ENCODE data around the gene MAEA. TPM values are rescaled to one million over a fixed set of nuclear protein-coding genes. Genes with fewer than 3 reads are reported as not detected.

MAEA gene
- total RNA-seq, 1 donor from 2014 or later: 74.0 TPM

GRCh38 chr4:1310031-1310795 lies 20.5 kb downstream of the MAEA start:
- no peak for DNase-seq (ENCODE audit: low read depth, low spot score)
- no peaks in the 10 kb centered on the region for H3K9me3 Mint-ChIP-seq
- TF ChIP-seq CTCF (conservative IDR thresholded peaks at IDR 0.05): no peak
- H3K36me3 Mint-ChIP-seq (ENCODE audit: low read depth): peaks cover 25% of the 10 kb centered on the region
- peak overlapping the region; percentile 52 for H3K4me3 Mint-ChIP-seq
- H3K27ac Mint-ChIP-seq (ENCODE audit: unreplicated experiment): no peak overlapping the region
- H3K4me1 Mint-ChIP-seq: peaks cover 22% of the 10 kb centered on the region
- no peaks in the 10 kb centered on the region for H3K27me3 Mint-ChIP-seq (ENCODE audit: low read depth)

GRCh38 chr4:1310796-1311631 lies 21.3 kb downstream of the MAEA start:
- H3K27ac Mint-ChIP-seq (ENCODE audit: unreplicated experiment): no peak overlapping the region
- no peak for TF ChIP-seq CTCF (conservative IDR thresholded peaks at IDR 0.05)
- no peak for DNase-seq (ENCODE audit: low read depth, low spot score)
- H3K9me3 Mint-ChIP-seq: no peaks in the 10 kb centered on the region
- H3K4me3 Mint-ChIP-seq: no peak overlapping the region
- H3K4me1 Mint-ChIP-seq: peaks cover 22% of the 10 kb centered on the region
- no peaks in the 10 kb centered on the region for H3K27me3 Mint-ChIP-seq (ENCODE audit: low read depth)
- H3K36me3 Mint-ChIP-seq (ENCODE audit: low read depth): peaks cover 25% of the 10 kb centered on the region

- no peak for DNase-seq (ENCODE audit: low read depth, low spot score)
- no peak for TF ChIP-seq CTCF (conservative IDR thresholded peaks at IDR 0.05)
- Mint-ChIP-seq H3K4me3 (no peak overlapping the region), H3K36me3 (ENCODE audit: low read depth) (peaks cover 28% of the 10 kb centered on the region), H3K27ac (ENCODE audit: unreplicated experiment) (no peak overlapping the region), H3K4me1 (peaks cover 22% of the 10 kb centered on the region), H3K27me3 (ENCODE audit: low read depth) (no peaks in the 10 kb centered on the region), H3K9me3 (no peaks in the 10 kb centered on the region)
Measured at GRCh38 chr4:1312821-1313640, 23.3 kb downstream of the MAEA start.

- Mint-ChIP-seq H3K27me3 (ENCODE audit: low read depth) (no peaks in the 10 kb centered on the region), H3K9me3 (peaks cover 3% of the 10 kb centered on the region), H3K36me3 (ENCODE audit: low read depth) (peaks cover 36% of the 10 kb centered on the region), H3K4me1 (peaks cover 1% of the 10 kb centered on the region), H3K4me3 (no peak overlapping the region), H3K27ac (ENCODE audit: unreplicated experiment) (no peak overlapping the region)
- TF ChIP-seq CTCF (conservative IDR thresholded peaks at IDR 0.05): no peak
- DNase-seq (ENCODE audit: low read depth, low spot score): no peak
Measured at GRCh38 chr4:1315306-1315705, 25.6 kb downstream of the MAEA start.

- Mint-ChIP-seq H3K4me3 (no peak overlapping the region), H3K27ac (ENCODE audit: unreplicated experiment) (no peak overlapping the region), H3K4me1 (no peaks in the 10 kb centered on the region), H3K9me3 (peaks cover 3% of the 10 kb centered on the region), H3K27me3 (ENCODE audit: low read depth) (no peaks in the 10 kb centered on the region), H3K36me3 (ENCODE audit: low read depth) (peaks cover 37% of the 10 kb centered on the region)
- DNase-seq (ENCODE audit: low read depth, low spot score): no peak
- no peak for TF ChIP-seq CTCF (conservative IDR thresholded peaks at IDR 0.05)
Measured at GRCh38 chr4:1315836-1316536, 26.3 kb downstream of the MAEA start.

Data from neural crest cell (in vitro differentiated cells).